A549 (cell line): Measurements from ENCODE around the gene SARDH.

Source experiments
- ATOH8 ChIP-seq: fragments of 250-450 bp; sonication (Bioruptor Pico); IDR thresholded peaks from 2 replicates; pipeline ENCODE4 v1.5.0; 2020; ENCODE audit warnings: low read depth, mild to moderate bottlenecking, moderate library complexity
- CBX8 ChIP-seq: fragments of 200-600 bp; sonication (generic); IDR thresholded peaks from 2 replicates; pipeline ENCODE4 v1.6.1; 2016
- CEBPB ChIP-seq, 2 experiments: fragments of >200 bp in 1 of 2; sonication (Bioruptor Twin) in 1 of 2; formaldehyde crosslinking in 1 of 2; IDR thresholded peaks; 2 replicates each; pipeline ENCODE4 v1.6.1; 2012 to 2016
- CTCF ChIP-seq: fragments of >200 bp; sonication (Bioruptor Twin); formaldehyde crosslinking; IDR thresholded peaks from 3 replicates; pipeline ENCODE4 v1.5.1; 2016
- E2F6 ChIP-seq: IDR thresholded peaks from 2 replicates; pipeline ENCODE4 v1.6.1; 2012; ENCODE audit warnings: low read depth, borderline replicate concordance
- FOSL2 ChIP-seq, 2 experiments: fragments of 450-650 bp in 1 of 2; fragments of >200 bp in 1 of 2; sonication (Bioruptor Twin) in 1 of 2; formaldehyde crosslinking; IDR thresholded peaks; 2 replicates each; pipeline versions ENCODE4 v1.5.0 to v1.6.1; 2016 to 2020; ENCODE audit warnings: mild to moderate bottlenecking in 1 of 2, moderate library complexity in 1 of 2
- KDM1A ChIP-seq: fragments of 200-600 bp; sonication (generic); IDR thresholded peaks from 2 replicates; pipeline ENCODE4 v1.6.1; 2016; ENCODE audit warnings: low read depth, mild to moderate bottlenecking
- MAFK ChIP-seq: fragments of 450-650 bp; IDR thresholded peaks from 2 replicates; pipeline ENCODE4 v1.6.1; 2014; ENCODE audit not compliant: partially characterized antibody
- MYC ChIP-seq: IDR thresholded peaks from 2 replicates; pipeline ENCODE4 v1.6.1; 2012; ENCODE audit warnings: mild to moderate bottlenecking, inconsistent platforms, low read length, improper control_type of control experiment, borderline replicate concordance
- PHF8 ChIP-seq: fragments of 200-600 bp; sonication (generic); IDR thresholded peaks from 2 replicates; pipeline ENCODE4 v1.6.1; 2016; ENCODE audit warnings: low read depth, mild to moderate bottlenecking, antibody characterized with exemption, moderate library complexity, borderline replicate concordance
- POLR2A ChIP-seq: IDR thresholded peaks from 2 replicates; pipeline ENCODE4 v1.6.1; 2012; ENCODE audit warnings: mild to moderate bottlenecking, low read length
- RAD21 ChIP-seq, 2 experiments: fragments of >200 bp in 1 of 2; sonication (Bioruptor Twin) in 1 of 2; formaldehyde crosslinking in 1 of 2; IDR thresholded peaks in 1 of 2; conservative IDR thresholded peaks in 1 of 2; 2 replicates in 1 of 2; 3 replicates in 1 of 2; pipeline ENCODE4 v1.6.1; 2012 to 2018; ENCODE audit warnings: inconsistent platforms in 1 of 2
- ZSCAN20 ChIP-seq: fragments of 250-450 bp; sonication (Bioruptor Pico); IDR thresholded peaks from 2 replicates; pipeline ENCODE4 v1.8.0; 2022; ENCODE audit warnings: mild to moderate bottlenecking, moderate library complexity

GRCh38 chr9:133635533-133636531 is 102.3 kb downstream of the SARDH start, which contains the start of gene DBH:
- no peak for TF ChIP-seq CTCF
- no peak for TF ChIP-seq ZSCAN20 (CRISPR knock-in tag)
- no peak for TF ChIP-seq MYC
- no peak for TF ChIP-seq CEBPB (IDR thresholded peaks at IDR 0.05)
- TF ChIP-seq PHF8 = no peak
- TF ChIP-seq RAD21 (conservative IDR thresholded peaks at IDR 0.05 in 1 of 2, IDR thresholded peaks at IDR 0.05 in 1 of 2) = no peak
- no peak for TF ChIP-seq POLR2A
- no peak for TF ChIP-seq FOSL2 (IDR thresholded peaks at IDR 0.05)
- no peak for TF ChIP-seq FOSL2 (CRISPR knock-in tag; IDR thresholded peaks at IDR 0.05)
- TF ChIP-seq CBX8 = no peak
- no peak for TF ChIP-seq MAFK
- TF ChIP-seq ATOH8 = no peak
- no peak for TF ChIP-seq KDM1A
- TF ChIP-seq E2F6 = no peak
